ENCODE measurements around the gene RAB44. TPM values are rescaled to one million over a fixed set of nuclear protein-coding genes. Genes with fewer than 3 reads are reported as not detected.

Gene RAB44
- polyA plus RNA-seq, 3 donors: 0.06 to 0.08 (median 0.06) TPM

GRCh38 chr6:36780442-36781177 lies 83.0 kb downstream of the RAB44 start:
- no peak for DNase-seq (ENCODE audit: extremely low read depth in 1 of 11, low read depth in 9 of 11, low spot score in 4 of 11)

DNA sequence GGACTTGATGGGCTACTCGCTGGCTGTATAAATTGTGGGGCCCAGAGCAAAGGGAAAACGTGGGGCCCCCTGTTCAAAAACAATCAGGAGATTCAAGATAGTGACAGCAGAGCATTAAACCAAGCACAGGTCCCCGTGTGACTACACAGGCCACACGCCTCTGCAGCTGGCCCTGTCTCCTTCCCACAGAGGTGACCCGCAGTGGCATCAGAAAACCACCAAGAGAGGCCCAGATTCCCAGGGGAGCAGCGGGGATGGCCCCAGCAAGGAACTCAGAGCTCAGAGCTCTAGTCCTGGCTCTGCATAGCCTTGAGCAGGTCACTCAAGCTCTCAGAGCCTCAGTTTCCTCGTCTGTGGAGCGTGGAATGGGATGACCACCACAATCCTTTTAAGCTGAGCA lies 84.0 kb downstream of the RAB44 start:
- no peak for DNase-seq (ENCODE audit: extremely low read depth in 1 of 11, low read depth in 9 of 11, low spot score in 4 of 11)

Other genes starting within 250 kb of the RAB44 start
- 10 to 100 TPM; 48.7 to 55.4 (median 53.5) TPM for gene STK38, start 150.3 kb upstream of the RAB44 start, polyA plus RNA-seq (ENCODE audit: insufficient read length in 3 of 3)
- gene SRSF3, start 103.5 kb upstream of the RAB44 start, polyA plus RNA-seq (ENCODE audit: insufficient read length in 3 of 3): 100 to 1,000 TPM; 504 to 636 (median 603) TPM
- gene CDKN1A, start 19.1 kb upstream of the RAB44 start, polyA plus RNA-seq (ENCODE audit: insufficient read length in 3 of 3): 10 to 100 TPM in 2 of 3 donors, 1 to 10 TPM in 1; 8.4 to 12.9 (median 10.2) TPM
- 10 to 100 TPM; 12.8 to 17.1 (median 13.2) TPM for gene CPNE5, start 141.6 kb downstream of the RAB44 start, polyA plus RNA-seq (ENCODE audit: insufficient read length in 3 of 3)
- 10 to 100 TPM; 43.2 to 56.6 (median 56.2) TPM for gene PPIL1, start 177.0 kb downstream of the RAB44 start, polyA plus RNA-seq (ENCODE audit: insufficient read length in 3 of 3)
- gene C6orf89, start 188.1 kb downstream of the RAB44 start, polyA plus RNA-seq (ENCODE audit: insufficient read length in 3 of 3): 10 to 100 TPM; 43.6 to 47.4 (median 46.6) TPM

All from renal cortex interstitium (tissue), 11 donors.